A549 (cell line): ENCODE results near the gene MEN1. TPM values are rescaled to one million over a fixed set of nuclear protein-coding genes. Genes with fewer than 3 reads are reported as not detected.

Experiments used
- ATAC-seq, 2 experiments: fragments of 200-7000 bp in 1 of 2; fragments of >200 bp in 1 of 2; cut with Nextera tagmentation in 1 of 2; cut with Tn5 transposase in 1 of 2; 3 replicates each; pipeline versions ENCODE4 v1.8.0 to v1.9.1; 2018 to 2020; ENCODE audit warnings: mild to moderate bottlenecking in 1 of 2, moderate library complexity in 1 of 2
- CTCF ChIA-PET: fragments of 300-600 bp; sonication (Branson Sonifier 250); formaldehyde crosslinking; extraction: SDS; loops from one replicate; lab custom pipeline; 2021; ENCODE audit warnings: antibody characterized with exemption, inconsistent platforms; lab: Yijun Ruan, JAX
- POLR2A ChIA-PET: fragments of 350-600 bp; formaldehyde crosslinking; extraction: SDS; loops from one replicate; lab custom pipeline; 2021; ENCODE audit warnings: antibody characterized with exemption, inconsistent platforms; lab: Yijun Ruan, JAX
- DNase-seq, 2 experiments: peaks; one replicate each; pipeline versions ENCODE4 v3.0.0 to v3.0.0-alpha.2; 2011 to 2016; ENCODE audit warnings: low read depth in 1 of 2, low spot score in 1 of 2
- FAIRE-seq: peaks from 2 replicates; lab custom pipeline; 2011; peaks lifted over from hg19 to GRCh38; lab: Jason Lieb, UNC
- H3K27ac ChIP-seq, 2 experiments: fragments of >200 bp; sonication (Bioruptor Twin); formaldehyde crosslinking; 3 replicates each; pipeline ENCODE4 v1.5.1; 2016 to 2017
- H3K4me1 ChIP-seq: fragments of >200 bp; sonication (Bioruptor Twin); formaldehyde crosslinking; 3 replicates; pipeline ENCODE4 v1.6.1; 2016
- H3K4me2 ChIP-seq: fragments of >200 bp; sonication (Bioruptor Twin); formaldehyde crosslinking; 3 replicates; pipeline ENCODE4 v1.6.1; 2016
- H3K4me3 ChIP-seq: fragments of >200 bp; sonication (Bioruptor Twin); formaldehyde crosslinking; 3 replicates; pipeline ENCODE4 v1.5.1; 2016
- H3K9me3 ChIP-seq: fragments of >200 bp; sonication (Bioruptor Twin); formaldehyde crosslinking; 3 replicates; pipeline ENCODE4 v1.6.1; 2016
- CBX2 ChIP-seq: fragments of 200-600 bp; sonication (generic); IDR thresholded peaks from 2 replicates; pipeline ENCODE4 v1.6.1; 2016; ENCODE audit warnings: low read depth, mild to moderate bottlenecking, borderline replicate concordance
- CHD2 ChIP-seq: fragments of 150-350 bp; IDR thresholded peaks from 2 replicates; pipeline ENCODE4 v1.6.1; 2014; ENCODE audit warnings: low read length; ENCODE audit not compliant: partially characterized antibody
- EHF ChIP-seq: fragments of 250-450 bp; sonication (Bioruptor Pico); IDR thresholded peaks from 2 replicates; pipeline ENCODE4 v1.5.0; 2020; ENCODE audit warnings: mild to moderate bottlenecking
- GATA3 ChIP-seq: IDR thresholded peaks from 2 replicates; pipeline ENCODE4 v1.6.1; 2012; ENCODE audit warnings: borderline replicate concordance
- HOXB13 ChIP-seq: fragments of 250-450 bp; sonication (Bioruptor Pico); IDR thresholded peaks from 2 replicates; pipeline ENCODE4 v1.5.0; 2020; ENCODE audit warnings: low read depth, mild to moderate bottlenecking, moderate library complexity
- NR3C1 ChIP-seq: fragments of >200 bp; sonication (Bioruptor Twin); formaldehyde crosslinking; IDR thresholded peaks from 3 replicates; pipeline ENCODE4 v1.6.1; 2017
- PHF8 ChIP-seq: fragments of 200-600 bp; sonication (generic); IDR thresholded peaks from 2 replicates; pipeline ENCODE4 v1.6.1; 2016; ENCODE audit warnings: low read depth, mild to moderate bottlenecking, antibody characterized with exemption, moderate library complexity, borderline replicate concordance
- RCOR1 ChIP-seq: fragments of 150-350 bp; IDR thresholded peaks from 2 replicates; pipeline ENCODE4 v1.6.1; 2014; ENCODE audit warnings: antibody characterized with exemption, low read length, low read depth
- SREBF2 ChIP-seq: fragments of 450-650 bp; IDR thresholded peaks from 2 replicates; pipeline ENCODE4 v1.6.1; 2014; ENCODE audit warnings: mild to moderate bottlenecking, moderate library complexity
- ZC3H11A ChIP-seq: fragments of 450-650 bp; IDR thresholded peaks from 2 replicates; pipeline ENCODE4 v1.6.1; 2014; ENCODE audit warnings: antibody characterized with exemption, mild to moderate bottlenecking
- ZSCAN20 ChIP-seq: fragments of 250-450 bp; sonication (Bioruptor Pico); IDR thresholded peaks from 2 replicates; pipeline ENCODE4 v1.8.0; 2022; ENCODE audit warnings: mild to moderate bottlenecking, moderate library complexity
- WGBS: methylation state at CpG from one replicate; pipeline ENCODE4 v1.1.6; 2017; ENCODE audit errors: missing lambda C conversion rate; 5-methylcytosine and 5-hydroxymethylcytosine counted together
- polyA plus RNA-seq, 4 experiments: library from polyadenylated mRNA; depleted of rRNA in 3 of 4; stranded (reverse); fragments of >200 nt; fragmentation: RNase III in 1 of 4; extraction: RNeasy Plus Mini Kit Qiagen cat#74134 plus additional on column Dnase treatment in 1 of 4; gene quantifications; 2 replicates in 3 of 4; 3 replicates in 1 of 4; pipeline ENCODE4 v1.2.3, GENCODE V29; 2011 to 2017
- TF ChIP-seq, protein P1 (sequence below): IDR thresholded peaks from 2 replicates; pipeline ENCODE4 v1.6.1; 2012
- TF ChIP-seq, protein P2 (sequence below): fragments of >200 bp; sonication (Bioruptor Twin); formaldehyde crosslinking; IDR thresholded peaks from 3 replicates; pipeline ENCODE4 v1.6.1; 2016
- TF ChIP-seq, protein P3 (sequence below): IDR thresholded peaks from 2 replicates; pipeline ENCODE4 v1.6.1; 2012; ENCODE audit warnings: low read depth, borderline replicate concordance
- TF ChIP-seq, protein P4 (sequence below): fragments of >200 bp; sonication (Bioruptor Twin); formaldehyde crosslinking; IDR thresholded peaks from 3 replicates; pipeline ENCODE4 v1.5.1; 2016
- TF ChIP-seq, protein P5 (sequence below): fragments of 250-450 bp; sonication (Bioruptor Pico); IDR thresholded peaks from 2 replicates; pipeline ENCODE4 v1.5.0; 2021; ENCODE audit warnings: mild to moderate bottlenecking, moderate library complexity, borderline replicate concordance

The MEN1 gene
- polyA plus RNA-seq, 2 of the 4 experiments (the other 2 are of a cell fraction), result 17.0 to 34.7 TPM

DNA sequence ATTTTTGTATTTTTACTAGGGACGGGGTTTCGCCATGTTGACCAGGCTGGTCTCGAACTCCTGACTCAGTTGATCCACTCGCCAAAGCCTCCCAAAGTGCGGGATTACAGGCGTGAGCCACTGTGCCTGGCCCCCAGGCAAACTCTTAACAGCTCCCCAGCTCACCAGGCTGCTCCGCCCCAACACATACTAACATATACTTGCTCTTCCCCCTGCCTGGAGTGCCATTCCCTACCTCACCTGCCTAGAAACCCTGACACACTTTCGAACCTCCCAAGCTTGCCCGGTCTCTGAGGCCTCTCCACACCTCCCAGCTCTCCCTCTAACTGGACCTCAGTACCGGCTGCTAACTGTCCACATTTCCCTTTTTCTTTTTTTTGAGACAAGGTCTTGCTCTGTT, 15.8 kb downstream of the MEN1 start (continued):
- TF ChIP-seq, protein P1, sequence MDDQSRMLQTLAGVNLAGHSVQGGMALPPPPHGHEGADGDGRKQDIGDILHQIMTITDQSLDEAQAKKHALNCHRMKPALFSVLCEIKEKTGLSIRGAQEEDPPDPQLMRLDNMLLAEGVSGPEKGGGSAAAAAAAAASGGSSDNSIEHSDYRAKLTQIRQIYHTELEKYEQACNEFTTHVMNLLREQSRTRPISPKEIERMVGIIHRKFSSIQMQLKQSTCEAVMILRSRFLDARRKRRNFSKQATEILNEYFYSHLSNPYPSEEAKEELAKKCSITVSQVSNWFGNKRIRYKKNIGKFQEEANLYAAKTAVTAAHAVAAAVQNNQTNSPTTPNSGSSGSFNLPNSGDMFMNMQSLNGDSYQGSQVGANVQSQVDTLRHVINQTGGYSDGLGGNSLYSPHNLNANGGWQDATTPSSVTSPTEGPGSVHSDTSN, result no peak

DNA sequence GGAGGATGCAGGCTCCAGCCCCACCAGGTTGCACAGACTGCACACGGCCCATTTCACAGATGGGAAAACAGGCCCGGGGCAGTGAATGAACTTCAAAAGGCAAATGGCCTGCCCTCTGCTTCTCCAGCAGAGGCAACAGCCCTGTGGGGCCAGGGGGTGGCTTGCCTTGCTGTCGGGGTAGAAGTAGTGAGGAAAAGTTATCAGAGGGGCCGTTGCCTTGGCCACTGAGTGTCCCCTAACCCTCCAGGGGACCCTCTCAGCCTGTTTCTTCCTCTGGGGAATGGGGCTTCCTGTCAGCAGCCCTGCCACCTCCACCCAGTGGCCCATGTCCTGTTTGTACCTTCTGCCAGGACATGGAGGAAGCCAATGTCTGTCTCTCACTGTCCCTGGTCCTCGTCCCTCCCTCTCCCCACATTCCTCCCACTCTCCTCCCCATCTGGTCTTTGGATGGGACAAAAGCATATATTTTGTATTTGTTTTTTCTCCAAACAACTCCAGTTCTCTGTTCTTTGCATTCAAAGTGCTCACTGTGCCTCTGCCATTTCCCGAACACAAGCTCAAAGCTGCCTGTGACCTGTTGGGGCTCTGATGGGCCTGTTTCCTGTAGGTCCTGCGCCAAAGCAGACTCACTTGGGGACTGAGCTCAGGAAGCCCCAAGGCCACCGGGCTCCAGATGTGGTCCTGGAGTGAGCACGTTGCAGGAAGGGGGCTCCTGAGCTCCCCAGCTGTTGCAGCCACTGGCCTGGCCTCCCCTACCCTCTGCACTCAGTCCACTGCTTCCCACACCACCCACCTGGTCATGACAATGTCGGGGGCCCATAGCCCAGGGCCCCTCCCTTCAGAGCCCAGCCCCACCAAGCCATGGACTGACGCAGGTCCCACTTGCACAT, 16.8 kb downstream of the MEN1 start:
- CTCF ChIA-PET, result interaction anchor here (0.9 to 1.3 kb wide), 6 partner anchors 8 to 50 kb away, joined by 3 to 6 read pairs (median 3); partner anchors contain the start of gene MAP4K2
- WGBS, result 86% methylated on average over 11 of the region's 11 CpGs
- no peak for DNase-seq
- ATAC-seq, result no peak
- TF ChIP-seq SREBF2 (no peak), CBX2 (no peak), CHD2 (no peak), RCOR1 (no peak), HOXB13 (CRISPR knock-in tag) (no peak), ZC3H11A (no peak), PHF8 (no peak), GATA3 (no peak), EHF (CRISPR knock-in tag) (no peak), ZSCAN20 (CRISPR knock-in tag) (no peak), NR3C1 (no peak)
- TF ChIP-seq, protein P2, sequence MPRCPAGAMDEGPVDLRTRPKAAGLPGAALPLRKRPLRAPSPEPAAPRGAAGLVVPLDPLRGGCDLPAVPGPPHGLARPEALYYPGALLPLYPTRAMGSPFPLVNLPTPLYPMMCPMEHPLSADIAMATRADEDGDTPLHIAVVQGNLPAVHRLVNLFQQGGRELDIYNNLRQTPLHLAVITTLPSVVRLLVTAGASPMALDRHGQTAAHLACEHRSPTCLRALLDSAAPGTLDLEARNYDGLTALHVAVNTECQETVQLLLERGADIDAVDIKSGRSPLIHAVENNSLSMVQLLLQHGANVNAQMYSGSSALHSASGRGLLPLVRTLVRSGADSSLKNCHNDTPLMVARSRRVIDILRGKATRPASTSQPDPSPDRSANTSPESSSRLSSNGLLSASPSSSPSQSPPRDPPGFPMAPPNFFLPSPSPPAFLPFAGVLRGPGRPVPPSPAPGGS, result no peak
- TF ChIP-seq, protein P3, sequence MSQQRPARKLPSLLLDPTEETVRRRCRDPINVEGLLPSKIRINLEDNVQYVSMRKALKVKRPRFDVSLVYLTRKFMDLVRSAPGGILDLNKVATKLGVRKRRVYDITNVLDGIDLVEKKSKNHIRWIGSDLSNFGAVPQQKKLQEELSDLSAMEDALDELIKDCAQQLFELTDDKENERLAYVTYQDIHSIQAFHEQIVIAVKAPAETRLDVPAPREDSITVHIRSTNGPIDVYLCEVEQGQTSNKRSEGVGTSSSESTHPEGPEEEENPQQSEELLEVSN, result no peak
- TF ChIP-seq, protein P4, sequence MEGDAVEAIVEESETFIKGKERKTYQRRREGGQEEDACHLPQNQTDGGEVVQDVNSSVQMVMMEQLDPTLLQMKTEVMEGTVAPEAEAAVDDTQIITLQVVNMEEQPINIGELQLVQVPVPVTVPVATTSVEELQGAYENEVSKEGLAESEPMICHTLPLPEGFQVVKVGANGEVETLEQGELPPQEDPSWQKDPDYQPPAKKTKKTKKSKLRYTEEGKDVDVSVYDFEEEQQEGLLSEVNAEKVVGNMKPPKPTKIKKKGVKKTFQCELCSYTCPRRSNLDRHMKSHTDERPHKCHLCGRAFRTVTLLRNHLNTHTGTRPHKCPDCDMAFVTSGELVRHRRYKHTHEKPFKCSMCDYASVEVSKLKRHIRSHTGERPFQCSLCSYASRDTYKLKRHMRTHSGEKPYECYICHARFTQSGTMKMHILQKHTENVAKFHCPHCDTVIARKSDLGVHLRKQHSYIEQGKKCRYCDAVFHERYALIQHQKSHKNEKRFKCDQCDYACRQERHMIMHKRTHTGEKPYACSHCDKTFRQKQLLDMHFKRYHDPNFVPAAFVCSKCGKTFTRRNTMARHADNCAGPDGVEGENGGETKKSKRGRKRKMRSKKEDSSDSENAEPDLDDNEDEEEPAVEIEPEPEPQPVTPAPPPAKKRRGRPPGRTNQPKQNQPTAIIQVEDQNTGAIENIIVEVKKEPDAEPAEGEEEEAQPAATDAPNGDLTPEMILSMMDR, result no peak
- TF ChIP-seq, protein P5, sequence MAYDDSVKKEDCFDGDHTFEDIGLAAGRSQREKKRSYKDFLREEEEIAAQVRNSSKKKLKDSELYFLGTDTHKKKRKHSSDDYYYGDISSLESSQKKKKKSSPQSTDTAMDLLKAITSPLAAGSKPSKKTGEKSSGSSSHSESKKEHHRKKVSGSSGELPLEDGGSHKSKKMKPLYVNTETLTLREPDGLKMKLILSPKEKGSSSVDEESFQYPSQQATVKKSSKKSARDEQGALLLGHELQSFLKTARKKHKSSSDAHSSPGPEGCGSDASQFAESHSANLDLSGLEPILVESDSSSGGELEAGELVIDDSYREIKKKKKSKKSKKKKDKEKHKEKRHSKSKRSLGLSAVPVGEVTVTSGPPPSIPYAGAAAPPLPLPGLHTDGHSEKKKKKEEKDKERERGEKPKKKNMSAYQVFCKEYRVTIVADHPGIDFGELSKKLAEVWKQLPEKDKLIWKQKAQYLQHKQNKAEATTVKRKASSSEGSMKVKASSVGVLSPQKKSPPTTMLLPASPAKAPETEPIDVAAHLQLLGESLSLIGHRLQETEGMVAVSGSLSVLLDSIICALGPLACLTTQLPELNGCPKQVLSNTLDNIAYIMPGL (CRISPR knock-in tag), result no peak
- no peaks in the 10 kb centered on the region for H3K4me1 ChIP-seq
- no peak overlapping the region for H3K4me2 ChIP-seq
- no peak overlapping the region for H3K4me3 ChIP-seq
- H3K9me3 ChIP-seq, result no peaks in the 10 kb centered on the region
- no peak for FAIRE-seq
- POLR2A ChIA-PET, result interaction anchor here (1.4 kb wide), 1 partner anchor 15 kb away, joined by 6 read pairs; the partner anchor contains the start of gene SF1
- no peak overlapping the region for H3K27ac ChIP-seq
